Embryonic facial prominence (tissue), 1 donor: ENCODE data around the gene HSFX4.
A peak's percentile ranks its signal among the peaks of the same experiment; 100 is the strongest.
"Not testable (repeated sequence)": the region's sequence is repeated elsewhere in the genome, so short reads cannot be mapped to it uniquely, and the experiment has no call there.

Source experiments
- DNase-seq: peaks from one replicate; pipeline ENCODE4 v3.0.0-alpha.2; 2016; ENCODE audit errors: extremely low spot score

Gene HSFX4

DNA sequence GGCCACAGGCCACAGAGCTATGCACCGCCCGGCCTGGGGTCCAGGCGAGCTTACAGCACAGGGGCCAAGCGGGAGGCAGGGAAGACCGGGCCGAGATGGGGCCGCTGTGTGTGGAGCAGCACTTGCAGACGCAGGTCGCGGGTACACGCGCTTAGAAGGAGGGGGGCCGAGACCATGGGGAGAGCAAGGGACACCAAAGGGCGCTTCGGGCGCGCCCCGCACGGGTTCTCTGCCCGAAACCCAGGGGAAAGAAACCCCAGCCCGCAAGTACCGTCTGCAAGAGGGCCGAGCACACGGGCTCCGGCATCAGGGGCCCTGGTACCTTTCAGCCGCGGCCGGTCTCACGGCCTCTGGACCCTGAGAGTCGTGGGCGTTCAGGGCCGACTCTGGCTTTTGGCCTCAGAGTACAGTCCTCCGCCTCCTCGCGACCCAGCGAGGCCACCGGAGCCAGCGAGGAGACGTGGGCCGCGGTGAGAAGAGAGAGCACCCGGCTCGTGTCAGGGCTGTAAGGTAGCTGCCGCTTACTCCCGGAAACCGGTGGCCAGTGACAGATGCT is 8.6 kb downstream of the HSFX4 start:
- DNase-seq = no peak

DNA sequence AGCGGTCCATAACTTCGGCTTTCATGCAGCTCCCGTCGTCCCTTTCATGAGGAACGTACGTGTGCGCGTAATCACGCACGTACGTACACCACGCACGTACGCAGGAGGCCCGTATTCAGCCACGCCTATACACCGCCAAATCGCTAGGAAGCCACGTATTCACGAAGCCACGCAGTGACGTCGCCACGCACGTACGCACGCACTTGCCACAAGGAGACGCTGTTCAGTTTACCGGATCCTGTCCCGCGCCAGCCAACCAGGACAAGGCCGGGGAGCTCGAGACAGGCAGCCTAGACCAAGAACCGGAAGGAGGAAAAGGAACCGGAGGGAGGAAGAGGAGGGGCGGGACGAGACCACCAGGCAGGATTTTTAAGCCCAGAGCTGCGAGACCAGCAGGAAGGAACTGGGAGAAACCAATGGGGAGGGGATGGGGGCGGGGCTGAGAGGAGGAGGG is 9.1 kb downstream of the HSFX4 start, which contains the start of gene EOLA2:
TSS of gene EOLA2 (minus strand) at position 65 of the 454 bp plus-strand sequence. CDS start 4,617 bp downstream, outside the sequence.
- DNase-seq = peak; percentile 90

DNA sequence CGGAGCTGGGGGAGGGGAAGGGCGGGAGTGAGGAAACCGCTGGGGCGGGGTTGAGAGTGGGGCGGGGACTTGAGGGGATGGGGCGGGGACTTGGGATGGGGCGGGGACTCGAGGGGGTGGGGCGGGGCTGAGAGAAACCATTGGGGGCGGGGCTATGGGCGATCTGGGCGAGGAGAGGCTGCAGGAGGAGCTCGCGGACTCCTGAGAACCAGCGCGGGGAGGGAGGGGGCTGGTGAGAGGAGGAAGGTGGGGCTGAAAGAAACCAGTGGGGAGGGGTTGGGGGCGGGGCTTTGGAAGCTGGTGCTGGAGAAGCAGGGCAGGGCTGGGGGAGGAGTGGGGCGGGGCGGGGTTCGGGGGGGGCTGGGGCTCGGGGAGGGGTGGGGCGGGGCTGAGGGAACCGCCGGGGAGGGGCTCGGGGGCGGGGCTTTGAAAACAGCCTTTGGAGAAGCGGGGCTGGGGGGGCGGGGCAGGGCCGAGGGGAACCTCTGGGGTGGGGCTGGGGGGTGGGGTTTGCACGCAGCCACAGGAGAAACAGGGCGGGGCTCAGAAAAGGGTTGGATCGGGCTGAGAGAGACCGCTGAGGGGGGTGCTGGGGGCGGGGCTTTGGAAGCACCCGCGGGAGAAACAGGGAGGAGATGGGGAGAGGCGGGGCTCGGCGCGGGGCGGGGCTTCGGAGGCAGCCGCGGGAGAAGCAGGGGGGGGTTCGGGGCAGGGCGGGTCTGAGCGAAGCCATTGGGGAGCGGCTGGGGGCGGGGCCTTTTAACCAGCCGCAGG is 9.7 kb downstream of the HSFX4 start:
- peak; percentile 87 for DNase-seq

- no peak for DNase-seq
These were observed 10.2 kb downstream of the HSFX4 start for GRCh38 chrX:149939655-149939904.

- DNase-seq = peak; percentile 90
These were observed 10.7 kb downstream of the HSFX4 start for GRCh38 chrX:149939905-149940673.

DNA sequence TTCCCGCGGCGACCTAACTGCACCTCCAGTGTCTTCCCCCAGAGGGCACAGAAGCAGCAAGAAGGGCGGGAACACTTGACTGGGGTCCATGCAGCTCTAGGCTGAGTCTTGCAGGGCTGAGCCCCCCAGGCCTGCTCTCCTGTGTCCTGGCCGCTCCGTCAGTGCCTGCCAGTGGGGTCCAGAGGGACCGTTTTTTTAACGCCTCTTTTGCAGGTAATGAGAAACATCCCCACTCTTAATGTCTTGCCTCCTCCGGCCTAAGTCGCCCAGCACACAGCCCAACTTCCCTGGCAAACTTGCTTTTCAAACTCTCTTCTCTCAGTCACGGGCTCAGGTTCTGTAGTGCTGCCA is 11.3 kb downstream of the HSFX4 start:
- DNase-seq = not testable (repeated sequence)

- not testable (repeated sequence) for DNase-seq
These were observed 15.8 kb downstream of the HSFX4 start for GRCh38 chrX:149945087-149945670.

GRCh38 chrX:149945820-149946219 is 16.4 kb downstream of the HSFX4 start:
- DNase-seq = not testable (repeated sequence)

- not testable (repeated sequence) for DNase-seq
These were observed 17.6 kb downstream of the HSFX4 start for GRCh38 chrX:149946932-149947331.

DNA sequence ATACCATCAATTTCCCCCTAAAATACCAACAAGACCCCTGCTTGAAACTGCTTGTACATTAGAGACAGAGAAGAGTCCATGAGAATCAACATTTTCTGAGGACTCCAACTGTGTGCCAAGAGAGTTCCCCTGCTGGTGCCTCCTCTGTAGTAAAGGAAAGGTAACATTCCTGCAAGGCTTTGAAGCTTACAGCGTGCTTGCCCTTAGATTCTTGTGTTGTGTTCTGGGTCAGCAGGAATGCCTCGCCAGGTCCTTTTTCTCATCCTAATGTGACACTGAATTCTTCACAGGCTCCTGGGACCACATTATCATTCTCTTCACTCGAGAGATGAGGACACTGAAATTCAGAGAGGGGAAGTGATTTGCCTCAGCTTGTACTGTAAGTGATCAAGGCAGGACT is 18.6 kb downstream of the HSFX4 start:
- DNase-seq = no peak

- DNase-seq = no peak
These were observed 20.5 kb downstream of the HSFX4 start for GRCh38 chrX:149949743-149950436.

- DNase-seq = no peak
These were observed 21.3 kb downstream of the HSFX4 start for GRCh38 chrX:149950681-149951080.

- no peak for DNase-seq
These were observed 32.2 kb downstream of the HSFX4 start for GRCh38 chrX:149961572-149961971.

DNA sequence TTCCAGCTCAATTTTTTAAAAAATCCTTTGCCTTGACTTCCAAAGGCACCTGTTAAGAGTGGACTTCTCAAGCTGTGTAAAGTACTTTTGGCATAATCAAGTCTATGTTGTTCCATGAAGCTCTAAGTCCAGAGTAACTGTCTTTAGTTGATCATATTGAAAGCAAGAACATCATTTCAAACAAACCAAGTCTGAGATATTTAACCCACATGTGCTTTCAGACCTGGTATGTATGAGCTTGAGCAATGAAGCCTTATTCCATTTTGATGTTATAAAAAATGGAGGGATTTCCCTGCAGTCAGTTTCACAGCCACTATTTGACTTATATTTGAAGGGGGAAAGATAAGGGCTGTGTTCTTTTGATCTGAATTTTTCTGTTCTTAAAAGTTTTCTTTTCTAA is 32.6 kb downstream of the HSFX4 start:
- DNase-seq = no peak

GRCh38 chrX:149962859-149963757 is 33.7 kb downstream of the HSFX4 start:
- no peak for DNase-seq

- DNase-seq = no peak
These were observed 49.8 kb downstream of the HSFX4 start for GRCh38 chrX:149979126-149979644.
